NCI-H510A treated with DMSO at 0.1 percent for 48 hours (cell line): ENCODE measurements around the gene KCNJ4.

Experiments used
- DNase-seq: peaks from one replicate; lab custom pipeline; 2025; lab: John Stamatoyannopoulos, UW

KCNJ4 gene

GRCh38 chr22:38455076-38455529 is at the start of gene KCNJ4:
Gene KCNJ4, minus strand, starts transcription at chr22:38455199. Its CDS starts 27,067 bp downstream, at chr22:38428132.
- no peak for DNase-seq

- no peak for DNase-seq
Observed at GRCh38 chr22:38503021-38503420, 48.0 kb upstream of the KCNJ4 start.

GRCh38 chr22:38501797-38502672 is 47.0 kb upstream of the KCNJ4 start:
- DNase-seq: no peak

GRCh38 chr22:38497869-38498268 is 42.9 kb upstream of the KCNJ4 start:
- no peak for DNase-seq

- DNase-seq: no peak
Observed at GRCh38 chr22:38494939-38495338, 39.9 kb upstream of the KCNJ4 start.

GRCh38 chr22:38494498-38494897 is 39.5 kb upstream of the KCNJ4 start:
- DNase-seq: no peak

- no peak for DNase-seq
Observed at GRCh38 chr22:38491707-38492348, 36.8 kb upstream of the KCNJ4 start.

GRCh38 chr22:38490915-38491314 is 35.9 kb upstream of the KCNJ4 start:
- no peak for DNase-seq

- no peak for DNase-seq
Observed at GRCh38 chr22:38490475-38490874, 35.5 kb upstream of the KCNJ4 start.

- no peak for DNase-seq
Observed at GRCh38 chr22:38489561-38490145, 34.7 kb upstream of the KCNJ4 start.

GRCh38 chr22:38489142-38489541 is 34.1 kb upstream of the KCNJ4 start:
- DNase-seq: no peak

GRCh38 chr22:38487946-38488345 is 32.9 kb upstream of the KCNJ4 start:
- no peak for DNase-seq

- DNase-seq: no peak
Observed at GRCh38 chr22:38485783-38486182, 30.8 kb upstream of the KCNJ4 start.

- DNase-seq: no peak
Observed at GRCh38 chr22:38484244-38484643, 29.2 kb upstream of the KCNJ4 start.

- DNase-seq: no peak
Observed at GRCh38 chr22:38482662-38483308, 27.8 kb upstream of the KCNJ4 start.

- no peak for DNase-seq
Observed at GRCh38 chr22:38481871-38482332, 26.9 kb upstream of the KCNJ4 start.

GRCh38 chr22:38481162-38481870 is 26.3 kb upstream of the KCNJ4 start:
- no peak for DNase-seq

- DNase-seq: no peak
Observed at GRCh38 chr22:38479096-38479837, 24.3 kb upstream of the KCNJ4 start.

GRCh38 chr22:38477585-38477984 is 22.6 kb upstream of the KCNJ4 start:
- no peak for DNase-seq

GRCh38 chr22:38474003-38474607 is 19.1 kb upstream of the KCNJ4 start:
- DNase-seq: no peak
